Left ventricle myocardium inferior (tissue), 1 donor: ENCODE data around the gene REXO4. TPM values are rescaled to one million over a fixed set of nuclear protein-coding genes. Genes with fewer than 3 reads are reported as not detected.

ENCODE experiments used
- DNase-seq: peaks from one replicate; pipeline ENCODE4 v3.0.0-alpha.2; 2020
- H3K27ac ChIP-seq: fragments of 200-600 bp; replicated peaks from 2 replicates; pipeline ENCODE4 v1.8.0; 2021
- H3K27me3 ChIP-seq: fragments of 200-600 bp; 2 replicates; pipeline ENCODE4 v1.8.0; 2021; ENCODE audit warnings: low read depth
- H3K36me3 ChIP-seq: fragments of 200-600 bp; 2 replicates; pipeline ENCODE4 v1.8.0; 2021
- H3K4me1 ChIP-seq: fragments of 200-600 bp; 2 replicates; pipeline ENCODE4 v1.8.0; 2021
- H3K4me3 ChIP-seq: fragments of 200-600 bp; 2 replicates; pipeline ENCODE4 v1.8.0; 2021; ENCODE audit warnings: mild to moderate bottlenecking, moderate library complexity
- H3K9me3 ChIP-seq: fragments of 200-600 bp; replicated peaks from 2 replicates; pipeline ENCODE4 v1.8.0; 2021
- intact Hi-C: fragments of 100-400 bp; cut with micrococcal nuclease; formaldehyde crosslinking; loops from one replicate; pipeline ENCODE4 v1.11.0; 2022
- long read RNA-seq: library from polyadenylated mRNA; unstranded; transcript quantifications from one replicate; pipeline ENCODE4 v2.0.0, GENCODE V29; 2021
- total RNA-seq: library from RNA; stranded (reverse); fragmentation: NEBNext Ultra II Directional; extraction: Animal tissue kit (Norgen Biotek cat#: 25700); gene quantifications from one replicate; pipeline ENCODE4 v1.2.1, GENCODE V29; 2021
- TF ChIP-seq, protein P1 (sequence below): fragments of 200-600 bp; IDR thresholded peaks from 2 replicates; pipeline ENCODE4 v1.8.0; 2021; ENCODE audit warnings: antibody characterized with exemption, mild to moderate bottlenecking, borderline replicate concordance
- donor health status: DM: no; HTN: yes; CAD: no; lungs with severe emphysema.

The REXO4 gene, protein sequence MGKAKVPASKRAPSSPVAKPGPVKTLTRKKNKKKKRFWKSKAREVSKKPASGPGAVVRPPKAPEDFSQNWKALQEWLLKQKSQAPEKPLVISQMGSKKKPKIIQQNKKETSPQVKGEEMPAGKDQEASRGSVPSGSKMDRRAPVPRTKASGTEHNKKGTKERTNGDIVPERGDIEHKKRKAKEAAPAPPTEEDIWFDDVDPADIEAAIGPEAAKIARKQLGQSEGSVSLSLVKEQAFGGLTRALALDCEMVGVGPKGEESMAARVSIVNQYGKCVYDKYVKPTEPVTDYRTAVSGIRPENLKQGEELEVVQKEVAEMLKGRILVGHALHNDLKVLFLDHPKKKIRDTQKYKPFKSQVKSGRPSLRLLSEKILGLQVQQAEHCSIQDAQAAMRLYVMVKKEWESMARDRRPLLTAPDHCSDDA
- total RNA-seq = 16.5 TPM
- long read RNA-seq, transcript REXO4-202 (8 exons, 2,360 nt) = major isoform, 49 of 60 reads
- long read RNA-seq, partial matches to known transcripts = 5 of 60 reads
- long read RNA-seq, other reads (novel, unspliced or antisense) = 5 of 60 reads

DNA sequence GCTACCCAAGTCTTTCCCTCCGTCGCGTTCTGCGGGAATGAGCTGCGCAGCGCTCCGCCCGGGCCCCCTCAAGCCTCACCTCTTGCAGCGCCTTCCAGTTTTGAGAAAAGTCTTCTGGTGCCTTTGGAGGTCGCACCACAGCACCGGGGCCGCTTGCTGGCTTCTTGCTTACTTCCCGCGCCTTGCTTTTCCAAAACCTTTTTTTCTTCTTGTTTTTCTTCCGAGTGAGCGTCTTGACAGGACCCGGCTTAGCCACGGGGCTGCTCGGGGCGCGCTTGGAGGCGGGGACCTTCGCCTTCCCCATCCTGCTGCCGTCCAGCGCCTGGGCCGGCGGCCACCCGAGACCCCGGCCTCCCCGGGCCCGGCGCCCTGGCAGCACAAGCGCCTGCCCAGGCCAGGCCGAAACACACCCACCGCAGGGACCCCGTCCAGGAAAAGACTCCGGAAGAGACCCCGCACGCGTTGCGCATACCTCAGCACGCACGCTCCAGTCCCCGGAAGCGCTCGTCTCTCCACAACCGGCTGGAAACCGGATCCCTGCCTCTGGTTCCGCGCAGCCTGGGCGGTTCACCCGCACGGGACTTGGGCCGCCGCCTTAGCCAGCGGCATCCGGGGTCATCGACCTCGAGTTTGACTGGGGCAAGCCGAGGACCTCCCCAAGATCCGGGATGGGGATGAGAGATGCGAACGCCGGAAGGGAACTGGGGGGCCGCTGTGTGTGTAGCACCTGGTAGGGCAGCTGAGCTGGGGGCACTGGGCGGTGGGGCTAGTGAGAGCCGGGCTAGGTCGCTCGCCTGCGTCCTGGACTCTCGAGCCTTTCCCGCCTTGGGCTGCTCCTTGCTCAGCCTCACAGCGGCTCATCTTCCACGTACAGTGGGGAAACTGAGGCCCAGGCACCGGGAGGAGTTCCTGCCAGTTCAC is at the start of gene REXO4:
Gene REXO4 (minus strand): TSS at position 470 of the 921 bp plus-strand sequence. CDS start 166 bp downstream, at position 304.
- DNase-seq = peak; percentile 80
- intact Hi-C loops = no loop called here
- Histone ChIP-seq H3K27ac (peak within 1 kb of the TSS; percentile 92), H3K36me3 (peaks cover 27% of the 10 kb centered on the region), H3K4me1 (peaks cover 36% of the 10 kb centered on the region), H3K9me3 (no peaks in the 10 kb centered on the region), H3K4me3 (peak within 1 kb of the TSS; percentile 98), H3K27me3 (no peaks in the 10 kb centered on the region)
- TF ChIP-seq, protein P1, sequence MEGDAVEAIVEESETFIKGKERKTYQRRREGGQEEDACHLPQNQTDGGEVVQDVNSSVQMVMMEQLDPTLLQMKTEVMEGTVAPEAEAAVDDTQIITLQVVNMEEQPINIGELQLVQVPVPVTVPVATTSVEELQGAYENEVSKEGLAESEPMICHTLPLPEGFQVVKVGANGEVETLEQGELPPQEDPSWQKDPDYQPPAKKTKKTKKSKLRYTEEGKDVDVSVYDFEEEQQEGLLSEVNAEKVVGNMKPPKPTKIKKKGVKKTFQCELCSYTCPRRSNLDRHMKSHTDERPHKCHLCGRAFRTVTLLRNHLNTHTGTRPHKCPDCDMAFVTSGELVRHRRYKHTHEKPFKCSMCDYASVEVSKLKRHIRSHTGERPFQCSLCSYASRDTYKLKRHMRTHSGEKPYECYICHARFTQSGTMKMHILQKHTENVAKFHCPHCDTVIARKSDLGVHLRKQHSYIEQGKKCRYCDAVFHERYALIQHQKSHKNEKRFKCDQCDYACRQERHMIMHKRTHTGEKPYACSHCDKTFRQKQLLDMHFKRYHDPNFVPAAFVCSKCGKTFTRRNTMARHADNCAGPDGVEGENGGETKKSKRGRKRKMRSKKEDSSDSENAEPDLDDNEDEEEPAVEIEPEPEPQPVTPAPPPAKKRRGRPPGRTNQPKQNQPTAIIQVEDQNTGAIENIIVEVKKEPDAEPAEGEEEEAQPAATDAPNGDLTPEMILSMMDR = no peak

DNA sequence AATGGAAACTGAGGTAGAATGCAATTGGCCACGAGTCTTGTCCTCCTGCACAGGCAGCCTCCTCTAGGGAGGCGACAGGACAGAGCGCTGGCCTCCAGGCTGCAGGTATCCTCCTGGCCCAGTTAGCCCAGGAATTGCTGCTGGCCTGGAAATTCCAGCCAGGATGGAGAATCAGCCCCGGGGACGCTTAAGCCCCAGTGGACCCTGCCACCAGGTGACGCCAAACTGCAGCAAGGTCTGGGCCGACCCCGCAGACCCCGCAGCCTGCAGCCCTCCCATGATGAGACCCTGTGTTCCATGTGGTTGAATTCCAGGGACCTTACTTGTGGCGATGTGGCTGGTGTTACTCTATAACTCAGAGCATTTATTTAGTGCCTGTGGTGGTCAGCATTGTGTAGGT is 49.3 kb upstream of the REXO4 start:
- no peaks in the 10 kb centered on the region for H3K9me3 ChIP-seq
- no peak overlapping the region for H3K27ac ChIP-seq
- peaks cover 7% of the 10 kb centered on the region for H3K36me3 ChIP-seq
- no peaks in the 10 kb centered on the region for H3K27me3 ChIP-seq
- TF ChIP-seq, protein P1 = no peak
- intact Hi-C loops = no loop called here
- no peak overlapping the region for H3K4me3 ChIP-seq
- DNase-seq = no peak
- H3K4me1 ChIP-seq = no peaks in the 10 kb centered on the region

DNA sequence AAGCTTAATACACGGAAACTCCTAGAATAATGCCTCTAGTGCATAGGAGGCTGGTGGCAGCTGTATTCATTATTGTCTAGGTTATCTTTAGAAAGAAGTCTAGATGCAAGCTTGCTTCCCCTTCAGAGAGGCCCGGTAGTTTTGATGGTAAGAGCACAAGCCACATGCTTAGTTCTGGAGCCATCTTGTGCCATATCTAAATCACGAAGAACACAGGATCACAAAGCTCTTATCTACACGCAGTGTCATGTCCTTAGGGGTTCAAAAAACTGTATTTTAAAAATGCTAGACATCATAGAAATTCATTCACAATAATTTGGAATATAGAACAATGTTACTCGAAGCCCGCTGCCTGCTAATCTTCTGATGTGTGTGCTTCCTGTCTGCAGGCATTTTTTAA is 48.2 kb upstream of the REXO4 start:
- TF ChIP-seq, protein P1 = no peak
- H3K27me3 ChIP-seq = no peaks in the 10 kb centered on the region
- H3K36me3 ChIP-seq = peaks cover 7% of the 10 kb centered on the region
- intact Hi-C loops = no loop called here
- no peak for DNase-seq
- no peak overlapping the region for H3K4me3 ChIP-seq
- H3K4me1 ChIP-seq = peaks cover 2% of the 10 kb centered on the region
- H3K27ac ChIP-seq = no peak overlapping the region
- H3K9me3 ChIP-seq = no peaks in the 10 kb centered on the region

DNA sequence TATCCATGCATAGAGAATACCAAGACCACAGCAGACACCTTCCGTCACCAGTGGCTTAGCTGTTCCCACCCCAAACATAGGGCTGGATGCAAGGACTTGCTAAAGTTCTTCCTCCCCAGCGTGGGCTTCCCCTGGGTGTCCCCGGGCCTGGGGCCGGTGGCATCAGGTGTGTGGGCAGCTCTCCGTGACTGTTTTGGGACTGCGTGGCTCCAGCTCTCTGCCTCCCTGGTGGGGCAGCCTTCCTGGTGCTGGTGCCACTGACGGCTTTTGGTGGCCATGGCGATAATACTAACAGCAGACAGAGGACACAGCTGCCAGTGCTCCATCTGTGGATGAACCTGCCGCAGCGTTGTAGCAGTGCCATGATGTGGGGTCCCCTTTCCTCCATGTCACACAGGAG is 46.8 kb upstream of the REXO4 start:
- TF ChIP-seq, protein P1 = no peak
- Histone ChIP-seq H3K4me3 (no peak overlapping the region), H3K4me1 (peaks cover 14% of the 10 kb centered on the region), H3K36me3 (peaks cover 7% of the 10 kb centered on the region), H3K27ac (no peak overlapping the region), H3K9me3 (no peaks in the 10 kb centered on the region), H3K27me3 (no peaks in the 10 kb centered on the region)
- DNase-seq = no peak
- intact Hi-C loops = no loop called here

DNA sequence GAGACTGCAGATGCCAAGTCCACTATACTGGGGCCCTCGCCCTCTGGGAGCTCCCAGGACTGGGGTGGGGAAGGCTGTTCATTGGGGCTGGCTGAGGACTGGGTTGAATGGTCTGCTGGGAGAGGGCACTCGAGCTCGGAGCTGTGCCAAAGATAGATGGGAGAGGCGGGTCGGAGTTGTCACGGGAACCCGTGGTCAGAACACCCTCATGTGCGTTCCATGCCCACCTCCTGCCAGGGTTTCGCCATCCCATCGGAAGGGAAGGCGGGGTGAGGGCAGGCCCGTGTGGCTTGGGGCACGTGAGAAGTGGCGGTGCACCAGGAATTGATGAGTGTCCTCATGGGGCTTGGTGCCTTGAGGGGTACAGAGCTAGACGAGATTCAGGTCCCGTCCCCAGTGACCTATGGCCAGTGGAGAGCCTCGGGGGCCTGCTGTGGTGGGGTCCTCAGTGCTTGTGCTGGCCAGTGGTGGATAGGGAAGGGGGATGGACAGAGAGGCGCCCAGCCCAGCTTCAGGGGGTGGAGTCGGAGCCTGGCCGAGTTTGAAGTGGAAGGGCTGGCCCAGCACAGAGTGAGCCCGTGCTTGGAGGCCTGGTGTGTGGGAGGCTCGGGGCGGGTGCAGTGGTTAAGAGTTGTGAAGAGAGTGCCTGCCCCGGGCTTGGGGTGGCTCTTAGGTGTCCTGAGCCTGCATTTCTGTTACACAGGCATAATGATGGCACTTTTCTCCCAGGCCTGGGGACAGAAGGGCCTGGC is 46.2 kb upstream of the REXO4 start:
- DNase-seq = no peak
- Histone ChIP-seq H3K36me3 (peaks cover 7% of the 10 kb centered on the region), H3K27me3 (no peaks in the 10 kb centered on the region), H3K9me3 (no peaks in the 10 kb centered on the region), H3K4me1 (peaks cover 18% of the 10 kb centered on the region), H3K27ac (no peak overlapping the region), H3K4me3 (no peak overlapping the region)
- intact Hi-C loops = no loop called here
- TF ChIP-seq, protein P1 = no peak
